Loucy (cell line): ENCODE measurements around the gene ITGA2.

Source experiments
- H2AFZ ChIP-seq: fragments of 200-600 bp; sonication (generic); 2 replicates; pipeline ENCODE4 v1.6.0; 2016; ENCODE audit warnings: antibody characterized with exemption, mild to moderate bottlenecking, low read length, moderate library complexity
- H3F3A ChIP-seq: fragments of 200-600 bp; 2 replicates; pipeline ENCODE4 v1.6.0; 2016; ENCODE audit warnings: antibody characterized with exemption, low read depth, mild to moderate bottlenecking
- H3K27me3 ChIP-seq: fragments of 200-600 bp; sonication (generic); 2 replicates; pipeline ENCODE4 v1.6.1; 2014; ENCODE audit warnings: low read length, mild to moderate bottlenecking; ENCODE audit not compliant: insufficient read depth, poor library complexity, severe bottlenecking
- H3K36me3 ChIP-seq: fragments of 200-600 bp; sonication (generic); 2 replicates; pipeline ENCODE4 v1.6.1; 2016; ENCODE audit warnings: low read length; ENCODE audit not compliant: insufficient read depth
- H3K4me1 ChIP-seq: fragments of 200-600 bp; sonication (generic); 2 replicates; pipeline ENCODE4 v1.5.1; 2014; ENCODE audit warnings: low read length, mild to moderate bottlenecking; ENCODE audit not compliant: insufficient read depth, poor library complexity, severe bottlenecking
- H3K4me2 ChIP-seq: fragments of 200-600 bp; sonication (generic); 2 replicates; pipeline ENCODE4 v1.6.0; 2014; ENCODE audit warnings: antibody characterized with exemption, low read length, low read depth, mild to moderate bottlenecking; ENCODE audit not compliant: poor library complexity, severe bottlenecking
- H3K4me3 ChIP-seq: fragments of 200-600 bp; sonication (generic); 2 replicates; pipeline ENCODE4 v1.5.1; 2014; ENCODE audit warnings: low read length, mild to moderate bottlenecking, mixed read lengths; ENCODE audit not compliant: poor library complexity, severe bottlenecking
- H3K79me2 ChIP-seq: fragments of 200-600 bp; sonication (generic); 2 replicates; pipeline ENCODE4 v1.6.1; 2014; ENCODE audit warnings: low read length; ENCODE audit not compliant: insufficient read depth
- H3K9ac ChIP-seq: fragments of 200-600 bp; sonication (generic); 2 replicates; pipeline ENCODE4 v1.6.0; 2014; ENCODE audit warnings: mild to moderate bottlenecking, low read depth, low read length, moderate library complexity; ENCODE audit not compliant: poor library complexity, severe bottlenecking
- H3K9me2 ChIP-seq: fragments of 200-600 bp; sonication (generic); replicated peaks from 2 replicates; pipeline ENCODE4 v1.6.1; 2016; ENCODE audit warnings: low read depth, low read length, mixed read lengths
- H3K9me3 ChIP-seq: fragments of 200-600 bp; sonication (generic); 2 replicates; pipeline ENCODE4 v1.6.1; 2014; ENCODE audit warnings: mild to moderate bottlenecking, antibody characterized with exemption, low read length, low read depth; ENCODE audit not compliant: insufficient read depth
- H4K20me1 ChIP-seq: fragments of 200-600 bp; sonication (generic); 2 replicates; pipeline ENCODE4 v1.6.0; 2014; ENCODE audit warnings: antibody characterized with exemption, low read length, mild to moderate bottlenecking; ENCODE audit not compliant: insufficient read depth, poor library complexity, severe bottlenecking
- EZH2phosphoT487 ChIP-seq: fragments of 200-600 bp; IDR thresholded peaks from 2 replicates; pipeline ENCODE4 v1.6.1; 2018; ENCODE audit warnings: antibody characterized with exemption, mild to moderate bottlenecking, moderate library complexity, borderline replicate concordance
- TF ChIP-seq, protein P1 (sequence below): fragments of 200-600 bp; sonication (generic); conservative IDR thresholded peaks from 2 replicates; pipeline ENCODE4 v1.5.1; 2014; ENCODE audit warnings: mild to moderate bottlenecking, antibody characterized with exemption, low read length

ITGA2 gene

GRCh38 chr5:53017383-53017782 lies 28.2 kb downstream of the ITGA2 start:
- no peaks in the 10 kb centered on the region for H4K20me1 ChIP-seq
- no peak for TF ChIP-seq EZH2phosphoT487
- TF ChIP-seq, protein P1, sequence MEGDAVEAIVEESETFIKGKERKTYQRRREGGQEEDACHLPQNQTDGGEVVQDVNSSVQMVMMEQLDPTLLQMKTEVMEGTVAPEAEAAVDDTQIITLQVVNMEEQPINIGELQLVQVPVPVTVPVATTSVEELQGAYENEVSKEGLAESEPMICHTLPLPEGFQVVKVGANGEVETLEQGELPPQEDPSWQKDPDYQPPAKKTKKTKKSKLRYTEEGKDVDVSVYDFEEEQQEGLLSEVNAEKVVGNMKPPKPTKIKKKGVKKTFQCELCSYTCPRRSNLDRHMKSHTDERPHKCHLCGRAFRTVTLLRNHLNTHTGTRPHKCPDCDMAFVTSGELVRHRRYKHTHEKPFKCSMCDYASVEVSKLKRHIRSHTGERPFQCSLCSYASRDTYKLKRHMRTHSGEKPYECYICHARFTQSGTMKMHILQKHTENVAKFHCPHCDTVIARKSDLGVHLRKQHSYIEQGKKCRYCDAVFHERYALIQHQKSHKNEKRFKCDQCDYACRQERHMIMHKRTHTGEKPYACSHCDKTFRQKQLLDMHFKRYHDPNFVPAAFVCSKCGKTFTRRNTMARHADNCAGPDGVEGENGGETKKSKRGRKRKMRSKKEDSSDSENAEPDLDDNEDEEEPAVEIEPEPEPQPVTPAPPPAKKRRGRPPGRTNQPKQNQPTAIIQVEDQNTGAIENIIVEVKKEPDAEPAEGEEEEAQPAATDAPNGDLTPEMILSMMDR = no peak

GRCh38 chr5:53017794-53018391 lies 28.7 kb downstream of the ITGA2 start:
- no peaks in the 10 kb centered on the region for H3K9me2 ChIP-seq
- H3K79me2 ChIP-seq = no peaks in the 10 kb centered on the region
- H3K4me2 ChIP-seq = no peak overlapping the region
- H3K9me3 ChIP-seq = no peaks in the 10 kb centered on the region
- TF ChIP-seq EZH2phosphoT487 = no peak
- no peaks in the 10 kb centered on the region for H4K20me1 ChIP-seq
- no peaks in the 10 kb centered on the region for H3K27me3 ChIP-seq
- H3K4me3 ChIP-seq = no peak overlapping the region
- no peaks in the 10 kb centered on the region for H3K36me3 ChIP-seq
- H3F3A ChIP-seq = no peaks in the 10 kb centered on the region
- no peak overlapping the region for H3K9ac ChIP-seq
- no peak overlapping the region for H2AFZ ChIP-seq
- no peaks in the 10 kb centered on the region for H3K4me1 ChIP-seq

More at GRCh38 chr5:53017383-53017782, 28.2 kb downstream of the ITGA2 start:
- H3K4me1 ChIP-seq = no peaks in the 10 kb centered on the region
- H3K9me2 ChIP-seq = no peaks in the 10 kb centered on the region
- no peaks in the 10 kb centered on the region for H3K36me3 ChIP-seq
- no peaks in the 10 kb centered on the region for H3K27me3 ChIP-seq
- H2AFZ ChIP-seq = no peak overlapping the region
- H3K4me3 ChIP-seq = no peak overlapping the region
- H3K4me2 ChIP-seq = no peak overlapping the region
- H3F3A ChIP-seq = no peaks in the 10 kb centered on the region
- no peaks in the 10 kb centered on the region for H3K9me3 ChIP-seq
- H3K79me2 ChIP-seq = no peaks in the 10 kb centered on the region
- H3K9ac ChIP-seq = no peak overlapping the region

- Histone ChIP-seq H3K4me1 (no peaks in the 10 kb centered on the region), H3K9me2 (no peaks in the 10 kb centered on the region), H3K9me3 (no peaks in the 10 kb centered on the region), H3K36me3 (no peaks in the 10 kb centered on the region), H3K4me2 (no peak overlapping the region), H3K4me3 (no peak overlapping the region), H3K9ac (no peak overlapping the region), H2AFZ (no peak overlapping the region), H3K27me3 (no peaks in the 10 kb centered on the region), H3K79me2 (no peaks in the 10 kb centered on the region), H3F3A (no peaks in the 10 kb centered on the region), H4K20me1 (no peaks in the 10 kb centered on the region)
- TF ChIP-seq, protein P1 = no peak
- no peak for TF ChIP-seq EZH2phosphoT487
Measured at GRCh38 chr5:53019320-53019719, 30.2 kb downstream of the ITGA2 start.

- Histone ChIP-seq H3K9ac (no peak overlapping the region), H4K20me1 (no peaks in the 10 kb centered on the region), H3F3A (no peaks in the 10 kb centered on the region), H3K4me1 (no peaks in the 10 kb centered on the region), H3K4me3 (no peak overlapping the region), H3K4me2 (no peak overlapping the region), H3K27me3 (no peaks in the 10 kb centered on the region), H3K36me3 (no peaks in the 10 kb centered on the region), H3K79me2 (no peaks in the 10 kb centered on the region), H3K9me3 (no peaks in the 10 kb centered on the region), H3K9me2 (no peaks in the 10 kb centered on the region), H2AFZ (no peak overlapping the region)
- TF ChIP-seq, protein P1 = no peak
- TF ChIP-seq EZH2phosphoT487 = no peak
Measured at GRCh38 chr5:53022930-53023511, 33.9 kb downstream of the ITGA2 start.
